Loucy (cell line): ENCODE data around the gene CABP5.

Experiments
- H2AFZ ChIP-seq: fragments of 200-600 bp; sonication (generic); 2 replicates; pipeline ENCODE4 v1.6.0; 2016; ENCODE audit warnings: antibody characterized with exemption, mild to moderate bottlenecking, low read length, moderate library complexity
- H3F3A ChIP-seq: fragments of 200-600 bp; 2 replicates; pipeline ENCODE4 v1.6.0; 2016; ENCODE audit warnings: antibody characterized with exemption, low read depth, mild to moderate bottlenecking
- H3K27me3 ChIP-seq: fragments of 200-600 bp; sonication (generic); 2 replicates; pipeline ENCODE4 v1.6.1; 2014; ENCODE audit warnings: low read length, mild to moderate bottlenecking; ENCODE audit not compliant: insufficient read depth, poor library complexity, severe bottlenecking
- H3K36me3 ChIP-seq: fragments of 200-600 bp; sonication (generic); 2 replicates; pipeline ENCODE4 v1.6.1; 2016; ENCODE audit warnings: low read length; ENCODE audit not compliant: insufficient read depth
- H3K4me1 ChIP-seq: fragments of 200-600 bp; sonication (generic); 2 replicates; pipeline ENCODE4 v1.5.1; 2014; ENCODE audit warnings: low read length, mild to moderate bottlenecking; ENCODE audit not compliant: insufficient read depth, poor library complexity, severe bottlenecking
- H3K4me2 ChIP-seq: fragments of 200-600 bp; sonication (generic); 2 replicates; pipeline ENCODE4 v1.6.0; 2014; ENCODE audit warnings: antibody characterized with exemption, low read length, low read depth, mild to moderate bottlenecking; ENCODE audit not compliant: poor library complexity, severe bottlenecking
- H3K4me3 ChIP-seq: fragments of 200-600 bp; sonication (generic); 2 replicates; pipeline ENCODE4 v1.5.1; 2014; ENCODE audit warnings: low read length, mild to moderate bottlenecking, mixed read lengths; ENCODE audit not compliant: poor library complexity, severe bottlenecking
- H3K79me2 ChIP-seq: fragments of 200-600 bp; sonication (generic); 2 replicates; pipeline ENCODE4 v1.6.1; 2014; ENCODE audit warnings: low read length; ENCODE audit not compliant: insufficient read depth
- H3K9ac ChIP-seq: fragments of 200-600 bp; sonication (generic); 2 replicates; pipeline ENCODE4 v1.6.0; 2014; ENCODE audit warnings: mild to moderate bottlenecking, low read depth, low read length, moderate library complexity; ENCODE audit not compliant: poor library complexity, severe bottlenecking
- H3K9me2 ChIP-seq: fragments of 200-600 bp; sonication (generic); replicated peaks from 2 replicates; pipeline ENCODE4 v1.6.1; 2016; ENCODE audit warnings: low read depth, low read length, mixed read lengths
- H3K9me3 ChIP-seq: fragments of 200-600 bp; sonication (generic); 2 replicates; pipeline ENCODE4 v1.6.1; 2014; ENCODE audit warnings: mild to moderate bottlenecking, antibody characterized with exemption, low read length, low read depth; ENCODE audit not compliant: insufficient read depth
- H4K20me1 ChIP-seq: fragments of 200-600 bp; sonication (generic); 2 replicates; pipeline ENCODE4 v1.6.0; 2014; ENCODE audit warnings: antibody characterized with exemption, low read length, mild to moderate bottlenecking; ENCODE audit not compliant: insufficient read depth, poor library complexity, severe bottlenecking
- EZH2phosphoT487 ChIP-seq: fragments of 200-600 bp; IDR thresholded peaks from 2 replicates; pipeline ENCODE4 v1.6.1; 2018; ENCODE audit warnings: antibody characterized with exemption, mild to moderate bottlenecking, moderate library complexity, borderline replicate concordance
- TF ChIP-seq, protein P1 (sequence below): fragments of 200-600 bp; sonication (generic); conservative IDR thresholded peaks from 2 replicates; pipeline ENCODE4 v1.5.1; 2014; ENCODE audit warnings: mild to moderate bottlenecking, antibody characterized with exemption, low read length

The CABP5 gene

DNA sequence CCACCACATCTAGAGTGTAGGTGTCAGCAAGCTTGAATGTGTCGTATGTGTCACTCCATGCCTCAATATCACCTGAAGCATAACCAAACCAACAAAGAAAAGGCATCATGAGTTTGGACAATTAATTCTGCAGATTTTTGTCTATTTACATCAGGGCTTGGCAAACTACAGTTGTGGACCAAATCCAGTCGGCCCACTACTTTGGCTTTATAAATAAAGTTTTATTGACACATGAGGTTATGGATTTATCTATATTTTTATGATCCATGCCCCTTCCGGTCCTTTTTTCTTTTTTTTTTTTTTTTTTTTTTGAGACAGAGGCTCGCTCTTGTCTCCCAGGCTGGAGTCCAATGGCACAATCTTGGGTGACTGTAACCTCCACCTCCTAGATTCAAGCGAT lies 9.2 kb upstream of the CABP5 start:
- no peaks in the 10 kb centered on the region for H3K9me2 ChIP-seq
- no peak overlapping the region for H3K4me2 ChIP-seq
- no peaks in the 10 kb centered on the region for H3K4me1 ChIP-seq
- no peak overlapping the region for H3K9ac ChIP-seq
- no peaks in the 10 kb centered on the region; the same call in 1 of the 2 replicates for H3K9me3 ChIP-seq
- no peak overlapping the region for H2AFZ ChIP-seq
- H3F3A ChIP-seq: no peaks in the 10 kb centered on the region
- no peaks in the 10 kb centered on the region for H3K79me2 ChIP-seq
- no peaks in the 10 kb centered on the region for H3K36me3 ChIP-seq
- no peaks in the 10 kb centered on the region for H3K27me3 ChIP-seq
- H4K20me1 ChIP-seq: no peaks in the 10 kb centered on the region
- H3K4me3 ChIP-seq: no peak overlapping the region
- no peak for TF ChIP-seq EZH2phosphoT487
- TF ChIP-seq, protein P1, sequence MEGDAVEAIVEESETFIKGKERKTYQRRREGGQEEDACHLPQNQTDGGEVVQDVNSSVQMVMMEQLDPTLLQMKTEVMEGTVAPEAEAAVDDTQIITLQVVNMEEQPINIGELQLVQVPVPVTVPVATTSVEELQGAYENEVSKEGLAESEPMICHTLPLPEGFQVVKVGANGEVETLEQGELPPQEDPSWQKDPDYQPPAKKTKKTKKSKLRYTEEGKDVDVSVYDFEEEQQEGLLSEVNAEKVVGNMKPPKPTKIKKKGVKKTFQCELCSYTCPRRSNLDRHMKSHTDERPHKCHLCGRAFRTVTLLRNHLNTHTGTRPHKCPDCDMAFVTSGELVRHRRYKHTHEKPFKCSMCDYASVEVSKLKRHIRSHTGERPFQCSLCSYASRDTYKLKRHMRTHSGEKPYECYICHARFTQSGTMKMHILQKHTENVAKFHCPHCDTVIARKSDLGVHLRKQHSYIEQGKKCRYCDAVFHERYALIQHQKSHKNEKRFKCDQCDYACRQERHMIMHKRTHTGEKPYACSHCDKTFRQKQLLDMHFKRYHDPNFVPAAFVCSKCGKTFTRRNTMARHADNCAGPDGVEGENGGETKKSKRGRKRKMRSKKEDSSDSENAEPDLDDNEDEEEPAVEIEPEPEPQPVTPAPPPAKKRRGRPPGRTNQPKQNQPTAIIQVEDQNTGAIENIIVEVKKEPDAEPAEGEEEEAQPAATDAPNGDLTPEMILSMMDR: no peak

DNA sequence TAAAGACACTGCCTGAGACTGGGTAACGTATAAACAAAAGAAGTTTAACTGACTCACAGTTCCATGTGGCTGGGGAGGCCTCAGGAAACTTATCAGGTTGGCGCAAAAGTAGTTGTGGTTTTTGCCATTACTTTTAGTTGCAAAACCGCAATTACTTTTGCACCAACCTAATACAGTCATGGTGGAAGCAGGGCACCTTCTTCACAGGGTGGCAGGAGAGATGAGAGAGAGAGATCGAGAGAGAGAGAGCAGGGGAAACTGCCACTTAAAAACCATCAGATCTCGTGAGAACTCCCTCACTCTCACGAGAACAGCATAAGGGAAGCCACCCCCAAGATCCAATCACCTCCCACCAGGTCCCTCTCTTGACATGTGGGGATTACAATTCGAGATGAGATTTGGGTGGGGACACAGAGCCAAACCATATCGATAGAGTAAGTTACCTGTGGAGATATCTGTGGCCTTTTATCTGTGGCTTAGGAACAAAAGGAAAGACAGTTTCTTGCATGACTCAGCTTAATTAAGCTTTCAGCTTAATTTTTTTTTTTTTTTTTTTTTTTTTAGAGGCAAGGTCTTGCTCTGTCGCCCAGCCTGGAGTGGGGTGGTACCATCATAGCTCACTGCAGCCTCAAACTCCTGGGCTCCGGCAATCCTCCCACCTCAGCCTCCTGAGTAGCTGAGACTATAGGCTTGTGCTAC lies 7.6 kb upstream of the CABP5 start:
- no peak overlapping the region for H2AFZ ChIP-seq
- no peak for TF ChIP-seq EZH2phosphoT487
- TF ChIP-seq, protein P1: no peak
- no peaks in the 10 kb centered on the region for H3K36me3 ChIP-seq
- no peaks in the 10 kb centered on the region for H4K20me1 ChIP-seq
- no peaks in the 10 kb centered on the region; the same call in 1 of the 2 replicates for H3K9me3 ChIP-seq
- H3F3A ChIP-seq: no peaks in the 10 kb centered on the region
- no peaks in the 10 kb centered on the region for H3K27me3 ChIP-seq
- no peak overlapping the region for H3K9ac ChIP-seq
- H3K9me2 ChIP-seq: no peaks in the 10 kb centered on the region
- H3K4me3 ChIP-seq: no peak overlapping the region
- H3K4me1 ChIP-seq: no peaks in the 10 kb centered on the region
- H3K79me2 ChIP-seq: no peaks in the 10 kb centered on the region
- H3K4me2 ChIP-seq: no peak overlapping the region

DNA sequence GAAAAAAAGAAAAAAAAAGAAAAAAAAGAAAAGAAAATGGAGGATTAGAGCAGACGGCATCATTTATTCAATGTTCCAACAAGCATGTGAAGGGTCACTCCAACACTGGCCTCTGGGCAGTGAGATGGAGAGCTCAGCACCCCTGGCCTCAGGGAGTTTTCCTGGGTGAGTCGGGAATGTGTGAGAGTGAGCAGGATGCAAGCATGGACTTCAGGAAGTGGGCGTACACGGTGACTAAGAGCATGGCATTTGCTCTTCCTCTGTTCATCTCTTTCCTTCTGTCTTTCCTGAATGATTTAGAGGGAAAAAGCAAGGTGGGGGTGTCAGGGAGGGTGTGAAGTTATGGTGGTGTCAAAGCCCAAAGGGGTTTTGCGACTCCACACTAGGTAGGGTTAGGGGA lies 682 bp upstream of the CABP5 start:
- H2AFZ ChIP-seq: no peak overlapping the region
- no peaks in the 10 kb centered on the region for H3K9me2 ChIP-seq
- no peaks in the 10 kb centered on the region for H3K27me3 ChIP-seq
- no peak overlapping the region for H3K4me3 ChIP-seq
- no peaks in the 10 kb centered on the region for H3F3A ChIP-seq
- no peaks in the 10 kb centered on the region for H3K4me1 ChIP-seq
- H3K79me2 ChIP-seq: no peaks in the 10 kb centered on the region
- H4K20me1 ChIP-seq: no peaks in the 10 kb centered on the region
- no peak overlapping the region for H3K4me2 ChIP-seq
- no peak overlapping the region for H3K9ac ChIP-seq
- TF ChIP-seq, protein P1: no peak
- no peak for TF ChIP-seq EZH2phosphoT487
- peaks cover 6% of the 10 kb centered on the region; the same call in 1 of the 2 replicates for H3K9me3 ChIP-seq
- no peaks in the 10 kb centered on the region for H3K36me3 ChIP-seq
